Measurements from ENCODE around the gene NMNAT3. TPM values are rescaled to one million over a fixed set of nuclear protein-coding genes. Genes with fewer than 3 reads are reported as not detected.
"Not testable (repeated sequence)": the region's sequence is repeated elsewhere in the genome, so short reads cannot be mapped to it uniquely, and the experiment has no call there.

The NMNAT3 gene
- total RNA-seq, 1 donor from 2014 or later: 0.86 TPM

DNA sequence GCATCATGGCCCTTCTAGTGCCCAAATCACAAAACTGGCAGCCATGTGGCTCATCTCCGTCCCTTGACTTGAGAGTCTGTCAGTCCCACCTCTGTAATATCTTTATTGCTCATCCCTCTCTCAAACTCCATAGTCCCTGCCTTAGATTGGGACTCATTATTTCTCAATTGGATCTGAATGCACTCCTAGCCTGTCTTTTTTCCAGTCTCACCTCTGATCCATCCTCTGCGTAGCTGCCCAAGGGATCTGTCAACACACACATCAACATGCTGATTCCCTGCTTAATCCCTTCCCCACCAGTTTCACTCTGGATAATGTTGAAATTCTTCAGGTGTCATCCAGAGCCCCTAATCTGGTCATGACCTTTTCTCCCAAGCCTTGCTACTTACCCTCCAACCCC lies 39.3 kb downstream of the NMNAT3 start:
- DNase-seq (ENCODE audit: low read depth, low spot score): no peak

DNA sequence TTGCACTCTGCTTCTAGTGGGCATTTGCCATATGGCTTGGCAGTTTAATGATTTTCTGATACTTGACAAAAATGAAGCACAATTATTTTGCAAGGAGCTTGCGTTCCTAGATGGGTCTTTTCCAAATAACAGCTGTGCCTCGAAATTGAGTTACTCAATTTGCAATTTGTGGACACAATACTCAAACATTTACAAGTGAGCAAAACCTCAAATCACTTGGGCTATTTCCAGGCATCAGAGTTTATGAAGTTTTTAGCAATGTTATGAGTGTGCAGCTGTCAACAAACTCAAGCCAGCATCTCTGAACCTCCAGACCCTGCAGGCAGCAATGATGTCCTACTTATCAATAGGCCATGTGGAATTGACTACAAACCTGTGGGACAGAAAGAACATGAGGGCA lies 41.3 kb downstream of the NMNAT3 start:
- no peak for DNase-seq (ENCODE audit: low read depth, low spot score)

DNA sequence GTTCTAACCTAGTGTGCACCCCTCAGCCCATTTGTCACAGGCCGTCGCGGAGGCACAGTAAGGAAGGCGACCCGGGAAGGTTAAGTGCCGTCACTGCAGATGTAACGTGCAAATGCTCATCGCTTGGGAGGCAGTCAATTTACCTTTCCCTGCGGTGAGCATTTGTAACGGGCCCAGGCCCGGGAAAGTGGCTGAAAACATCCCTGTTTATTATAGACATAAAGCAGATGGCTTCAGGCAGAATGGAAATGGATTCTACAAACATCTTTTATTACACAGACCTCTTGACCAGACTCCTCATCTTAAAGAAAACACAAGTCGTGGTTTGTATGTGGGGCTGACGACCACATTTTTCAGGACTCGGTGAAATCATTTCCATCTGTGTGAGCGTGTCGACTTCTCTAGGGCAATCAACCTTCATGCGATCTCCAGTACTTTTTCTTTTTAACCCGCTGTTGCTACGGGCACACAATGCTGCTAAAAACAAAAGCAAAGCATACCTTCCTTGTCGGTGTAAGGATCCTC lies 43.6 kb downstream of the NMNAT3 start:
- no peak for DNase-seq (ENCODE audit: low read depth, low spot score)

DNA sequence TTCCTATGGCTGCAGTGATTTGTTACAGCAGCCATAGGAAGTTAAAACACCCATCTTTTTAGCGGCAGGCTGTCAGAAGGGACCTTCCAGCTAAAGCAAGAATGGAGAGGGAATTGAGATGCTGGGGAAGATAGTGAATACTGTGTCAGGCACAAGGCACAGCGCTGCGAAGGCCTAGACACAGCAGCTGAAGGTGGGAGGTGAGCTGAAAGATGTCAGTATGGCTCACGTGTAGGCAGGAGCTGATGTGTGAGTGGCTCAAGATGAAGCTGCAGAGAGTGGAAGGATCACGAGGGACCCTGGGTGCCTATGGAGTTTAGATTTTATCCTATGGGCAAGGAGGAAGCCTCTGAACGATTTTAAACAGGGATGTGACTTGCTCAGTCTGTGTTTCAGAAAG lies 44.3 kb downstream of the NMNAT3 start:
- DNase-seq (ENCODE audit: low read depth, low spot score): no peak

DNA sequence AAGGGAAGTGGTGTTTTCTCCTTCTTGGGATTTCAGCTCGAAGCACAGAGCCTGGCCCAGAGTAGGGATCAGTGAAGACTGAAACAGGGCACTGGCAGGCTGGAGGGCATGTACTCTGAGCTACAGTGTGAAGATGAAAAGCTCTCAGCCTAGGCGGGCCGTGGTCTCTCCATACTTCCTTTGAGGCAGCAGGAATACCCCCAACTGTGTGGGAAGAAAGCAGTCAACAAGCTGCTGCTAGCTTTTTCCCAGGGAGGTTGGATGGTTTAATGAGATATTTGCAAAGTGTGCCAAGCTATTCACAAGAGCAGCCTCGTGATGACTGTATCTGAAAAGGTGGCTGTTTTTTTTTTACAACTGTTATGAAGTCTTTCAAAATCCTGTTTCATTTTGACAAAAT lies 47.2 kb downstream of the NMNAT3 start:
- no peak for DNase-seq (ENCODE audit: low read depth, low spot score)

DNA sequence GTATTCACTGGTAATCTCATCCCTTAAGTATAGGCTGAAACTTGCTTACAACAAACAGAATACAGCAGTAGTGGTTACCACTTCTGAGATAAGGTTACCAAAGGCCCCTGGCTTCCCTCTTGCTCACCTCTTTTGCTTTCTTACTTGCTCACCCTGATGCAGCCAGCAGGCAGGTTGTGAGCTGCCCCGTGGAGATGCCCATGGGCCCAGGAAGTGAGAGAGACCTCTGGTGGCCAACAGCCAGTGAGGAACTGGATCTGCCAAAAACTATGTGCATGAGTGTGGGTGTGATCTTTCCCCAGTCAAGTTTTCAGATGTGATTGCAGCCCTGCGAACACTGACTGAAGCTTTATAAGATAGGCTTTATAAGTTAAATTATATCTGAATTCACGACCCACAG lies 48.7 kb downstream of the NMNAT3 start:
- DNase-seq (ENCODE audit: low read depth, low spot score): no peak

DNA sequence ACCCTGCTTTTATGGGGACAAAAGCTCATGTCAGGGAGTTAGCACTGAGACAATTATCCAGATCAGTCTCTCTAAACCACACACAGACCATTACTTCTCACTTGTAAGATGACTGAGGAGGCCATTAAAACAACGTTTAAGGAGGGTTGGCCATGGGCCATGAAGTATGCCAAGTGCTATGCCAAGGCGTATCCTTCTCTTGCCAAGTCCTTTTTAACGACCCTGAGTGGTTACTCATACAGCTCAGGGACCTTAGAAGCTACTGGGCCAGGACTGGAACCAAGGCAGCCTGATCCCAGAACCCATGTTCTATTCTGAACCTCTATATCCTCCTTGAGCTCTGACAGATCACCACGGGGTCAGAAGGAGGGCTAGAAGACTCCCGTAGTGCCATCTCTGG lies 50.0 kb downstream of the NMNAT3 start:
- no peak for DNase-seq (ENCODE audit: low read depth, low spot score)

DNA sequence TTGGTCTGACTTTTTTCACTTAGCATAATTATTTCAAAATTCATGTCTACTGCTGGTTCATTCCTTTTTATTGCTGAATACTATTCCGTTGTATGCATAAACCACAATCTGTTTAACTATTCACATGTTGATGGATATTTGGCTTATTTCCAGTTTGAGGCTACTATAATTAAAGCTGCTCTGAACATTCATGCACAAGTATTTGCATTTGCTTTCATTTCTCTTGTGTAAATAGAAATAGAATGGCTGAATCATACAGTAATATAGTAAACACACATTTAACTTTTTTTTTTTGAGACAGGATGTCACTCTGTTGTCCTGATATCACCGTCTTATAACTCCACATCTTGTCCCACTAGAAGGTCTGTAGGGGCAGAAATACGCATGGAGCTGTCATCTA lies 57.3 kb downstream of the NMNAT3 start:
- DNase-seq (ENCODE audit: low read depth, low spot score): no peak

DNA sequence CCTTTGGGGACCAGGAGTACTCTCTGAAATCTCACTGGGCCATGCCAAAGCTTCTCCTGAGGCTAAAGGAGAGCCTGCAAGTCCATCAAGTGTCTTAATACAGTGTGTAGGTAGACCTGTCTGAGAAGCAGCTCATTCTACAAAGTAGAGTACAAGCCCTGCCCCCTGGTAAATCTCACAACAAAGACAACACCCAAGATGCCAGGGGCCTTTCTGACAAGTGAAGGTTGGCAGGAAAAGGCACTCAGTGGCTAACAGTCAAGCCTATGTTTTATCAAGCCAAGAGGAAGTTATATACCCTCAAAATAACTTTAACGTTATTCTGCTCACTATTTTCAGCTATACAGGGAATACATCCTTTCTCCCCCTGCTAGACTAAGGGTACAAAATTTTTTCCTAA lies 58.3 kb downstream of the NMNAT3 start:
- DNase-seq (ENCODE audit: low read depth, low spot score): no peak

DNA sequence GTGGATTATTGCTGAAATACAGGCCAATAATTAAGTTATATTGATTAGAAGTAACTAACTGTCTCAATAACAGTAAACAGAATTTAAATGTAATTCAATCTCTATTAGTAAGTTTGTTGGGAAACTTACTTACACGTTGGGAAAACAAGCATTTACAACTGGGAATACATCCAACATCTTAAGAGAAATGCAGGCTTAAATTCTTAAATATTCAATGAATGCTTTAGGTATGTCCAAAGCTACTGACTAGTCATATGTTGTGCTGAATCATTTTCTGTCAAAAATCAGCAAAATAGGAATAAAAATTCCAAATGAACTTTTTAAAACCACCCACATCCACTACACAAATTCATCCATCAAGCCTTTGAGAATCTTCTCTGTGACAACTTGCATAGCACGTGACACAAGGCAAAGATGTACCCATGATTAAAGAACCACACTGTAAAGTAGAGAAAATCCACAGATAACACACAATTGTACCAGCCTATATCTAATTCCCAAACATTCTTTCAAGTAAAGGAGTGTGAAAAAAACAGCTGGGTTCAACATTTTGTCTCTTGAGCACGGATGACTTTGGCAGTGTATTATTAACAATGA lies 60.0 kb downstream of the NMNAT3 start:
- no peak for DNase-seq (ENCODE audit: low read depth, low spot score)

DNA sequence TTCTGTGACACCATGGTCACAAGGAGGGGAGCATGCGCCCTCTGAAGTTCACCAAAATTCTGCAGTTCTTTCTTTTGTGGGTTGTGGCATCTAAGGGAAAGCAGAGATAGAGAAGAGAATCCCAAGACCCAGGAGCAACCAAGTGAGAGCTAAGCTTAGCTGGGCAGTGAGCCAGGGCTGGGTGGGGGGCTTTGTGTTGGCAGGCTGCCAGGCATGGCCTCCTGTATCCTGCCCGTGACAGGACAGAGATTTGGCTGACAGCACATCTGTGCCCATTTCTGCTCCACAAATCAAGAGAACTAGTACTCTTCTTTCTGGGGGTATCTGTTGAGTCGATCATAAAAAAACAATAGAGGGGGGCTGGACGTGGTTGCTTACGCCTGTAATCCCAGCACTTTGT lies 66.2 kb downstream of the NMNAT3 start:
- no peak for DNase-seq (ENCODE audit: low read depth, low spot score)

DNA sequence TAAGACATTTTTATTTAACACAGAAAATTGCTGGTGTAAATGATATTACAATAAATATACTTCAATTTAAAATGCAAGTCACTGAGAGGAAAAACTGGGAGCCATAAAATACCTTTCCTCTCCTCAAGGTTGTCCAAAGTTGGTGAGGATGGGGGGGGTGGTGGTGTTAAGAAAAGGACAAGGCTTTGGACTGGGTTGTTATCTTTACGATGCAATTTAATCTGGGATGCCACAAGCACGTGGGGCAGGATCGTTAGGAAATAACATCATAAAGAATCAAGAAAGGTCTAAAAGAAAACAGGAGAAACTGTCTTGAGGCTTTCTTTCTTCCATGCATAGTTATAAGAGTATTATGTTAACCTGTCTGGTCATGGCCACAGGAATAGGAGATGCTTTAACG lies 66.9 kb downstream of the NMNAT3 start:
- no peak for DNase-seq (ENCODE audit: low read depth, low spot score)

DNA sequence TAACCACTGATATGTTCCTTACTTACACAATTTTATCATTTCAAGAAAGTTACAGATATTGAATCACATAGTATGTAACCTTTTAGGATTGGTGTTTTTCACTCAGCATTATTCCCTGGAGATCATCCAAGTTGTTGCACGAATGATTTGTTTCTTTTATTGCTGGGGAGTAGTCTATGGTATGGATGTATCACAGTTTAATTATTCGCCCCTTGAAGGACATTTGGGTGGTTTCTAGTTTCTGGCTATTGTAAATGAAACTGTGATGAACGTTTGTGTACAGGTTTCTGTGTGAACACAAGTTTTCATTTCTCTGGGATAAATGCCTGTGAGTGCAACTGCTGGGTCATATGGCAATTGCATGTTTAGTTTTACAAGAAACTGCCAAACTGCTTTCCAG lies 68.8 kb downstream of the NMNAT3 start:
- DNase-seq (ENCODE audit: low read depth, low spot score): no peak

DNA sequence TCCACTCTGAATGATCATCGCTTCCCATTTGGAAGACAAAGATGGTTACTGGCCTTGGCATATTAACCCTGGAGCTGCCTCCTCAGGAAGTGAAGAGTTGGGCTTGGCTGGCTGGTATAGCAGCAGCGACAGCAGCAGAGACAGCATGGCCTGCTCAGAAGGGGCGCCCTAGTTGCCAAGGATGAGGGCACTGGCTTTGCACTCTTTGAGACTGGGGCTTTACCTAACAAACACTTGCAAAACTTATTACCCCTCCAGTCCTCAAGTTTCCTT lies 69.7 kb downstream of the NMNAT3 start:
- no peak for DNase-seq (ENCODE audit: low read depth, low spot score)

DNA sequence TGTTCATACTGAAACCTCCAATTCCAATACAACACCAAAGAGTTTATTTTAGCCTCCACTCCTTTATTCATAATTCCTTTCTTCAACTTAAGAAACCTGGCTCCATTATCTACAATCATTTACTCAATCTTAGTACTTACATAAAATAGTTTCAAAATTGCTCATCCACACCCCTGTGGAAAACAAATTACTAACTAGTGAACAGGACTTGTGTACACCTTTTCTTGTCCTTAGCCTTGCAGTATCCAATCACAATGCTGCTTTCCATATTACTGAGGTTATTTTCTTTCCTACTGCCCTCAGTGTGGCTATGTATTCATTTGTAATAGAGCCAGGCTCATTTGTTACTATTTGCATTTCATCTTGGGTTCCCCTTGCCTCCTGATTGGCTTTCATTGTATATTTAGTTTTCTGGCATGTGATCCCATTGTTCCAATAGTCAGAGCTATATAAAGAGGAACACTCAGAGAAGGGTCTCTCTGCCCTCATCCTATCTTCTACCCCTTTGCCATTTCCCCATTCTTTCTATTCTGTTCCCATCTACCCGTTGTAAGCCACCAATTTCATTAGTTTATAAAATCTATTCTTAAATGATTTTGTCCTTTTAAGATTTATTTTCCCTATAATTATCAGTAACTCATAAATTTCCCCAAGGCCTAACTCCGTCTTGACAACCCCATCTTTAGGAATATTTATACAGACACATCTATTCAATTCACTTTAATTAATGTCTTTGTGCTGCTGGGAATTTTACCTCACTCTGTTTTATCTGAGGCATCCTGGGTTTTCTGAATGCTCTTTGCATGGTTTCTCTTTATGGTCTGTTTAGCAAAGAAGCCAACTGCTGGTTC lies 70.3 kb downstream of the NMNAT3 start:
- DNase-seq (ENCODE audit: low read depth, low spot score): no peak

DNA sequence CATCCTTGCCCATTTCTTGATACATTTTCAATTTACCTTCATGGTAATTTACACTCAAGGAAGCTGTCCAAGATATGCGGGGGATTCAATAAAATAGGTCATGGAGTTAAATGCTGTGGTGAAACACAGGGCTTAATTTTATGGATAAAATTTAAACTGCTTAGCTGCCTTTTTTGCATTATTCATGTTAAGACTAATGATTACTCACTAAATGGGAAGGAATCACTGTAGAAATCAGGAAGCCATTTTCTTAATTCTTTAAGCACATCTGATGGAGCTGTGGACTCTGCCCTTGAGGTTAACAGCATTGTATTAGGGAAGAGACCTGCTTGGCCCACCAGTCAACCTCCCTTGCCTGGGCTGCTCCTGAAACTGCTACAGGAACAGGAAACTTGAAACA lies 75.8 kb downstream of the NMNAT3 start:
- DNase-seq (ENCODE audit: low read depth, low spot score): no peak

DNA sequence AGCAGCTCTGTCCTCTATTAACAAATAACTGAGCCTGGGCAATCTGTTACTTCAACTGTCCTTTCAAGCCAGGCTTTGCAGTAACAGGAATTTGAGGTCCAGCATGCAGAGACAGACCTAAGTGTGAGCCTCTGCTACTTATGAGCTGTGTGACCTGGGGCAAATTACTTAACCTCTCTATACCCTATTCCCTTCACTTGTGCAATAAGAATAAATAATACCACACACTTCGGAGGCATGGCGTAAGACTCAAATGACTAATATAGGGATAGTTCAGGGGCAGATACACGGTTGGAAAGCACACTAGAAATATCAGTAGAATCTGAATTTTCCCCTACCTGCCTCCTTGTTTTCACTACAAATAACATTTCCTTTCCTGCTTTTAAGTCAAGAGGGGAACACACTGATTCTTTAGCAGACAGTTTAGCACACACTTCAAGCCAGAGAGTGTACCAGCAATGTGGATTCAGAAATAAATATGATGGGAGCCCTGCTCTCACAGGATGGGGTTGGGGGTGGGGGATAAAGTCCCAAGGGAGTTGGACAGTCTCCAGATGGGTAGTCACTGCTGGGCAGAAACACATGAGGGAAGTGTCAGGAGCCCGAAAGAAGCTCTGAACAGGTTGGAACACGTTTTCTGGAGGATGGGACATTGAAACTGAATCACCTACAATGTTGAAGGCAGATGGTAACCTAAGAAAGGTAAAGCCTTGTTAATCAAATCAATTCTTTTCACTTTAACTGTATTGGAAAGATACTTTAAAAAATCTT lies 76.4 kb downstream of the NMNAT3 start:
- no peak for DNase-seq (ENCODE audit: low read depth, low spot score)

DNA sequence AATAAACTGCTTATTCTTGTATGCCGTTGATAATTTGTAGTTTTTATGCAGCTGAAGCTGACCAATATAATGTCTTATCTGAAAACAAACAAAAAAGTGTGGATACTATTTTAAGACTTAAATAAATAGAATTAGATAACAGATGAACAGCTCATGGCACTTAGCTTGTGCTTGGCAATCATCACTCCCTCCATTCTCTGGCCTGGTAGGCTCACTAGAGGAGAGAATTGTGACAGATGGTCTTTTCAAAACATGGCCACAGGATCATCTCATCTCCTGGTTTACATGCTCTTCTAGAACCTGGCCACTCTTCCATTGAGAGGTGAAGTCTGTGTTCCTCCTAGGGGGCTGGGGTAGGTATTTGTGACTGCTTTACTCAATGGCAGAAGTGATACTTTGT lies 79.8 kb downstream of the NMNAT3 start:
- no peak for DNase-seq (ENCODE audit: low read depth, low spot score)

DNA sequence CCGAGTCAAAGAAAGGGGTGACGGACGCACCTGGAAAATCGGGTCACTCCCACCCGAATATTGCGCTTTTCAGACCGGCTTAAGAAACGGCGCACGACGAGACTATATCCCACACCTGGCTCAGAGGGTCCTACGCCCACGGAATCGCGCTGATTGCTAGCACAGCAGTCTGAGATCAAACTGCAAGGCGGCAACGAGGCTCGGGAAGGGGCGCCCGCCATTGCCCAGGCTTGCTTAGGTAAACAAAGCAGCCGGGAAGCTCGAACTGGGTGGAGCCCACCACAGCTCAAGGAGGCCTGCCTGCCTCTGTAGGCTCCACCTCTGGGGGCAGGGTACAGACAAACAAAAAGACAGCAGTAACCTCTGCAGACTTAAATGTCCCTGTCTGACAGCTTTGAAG lies 86.6 kb downstream of the NMNAT3 start:
- DNase-seq (ENCODE audit: low read depth, low spot score): not testable (repeated sequence)

DNA sequence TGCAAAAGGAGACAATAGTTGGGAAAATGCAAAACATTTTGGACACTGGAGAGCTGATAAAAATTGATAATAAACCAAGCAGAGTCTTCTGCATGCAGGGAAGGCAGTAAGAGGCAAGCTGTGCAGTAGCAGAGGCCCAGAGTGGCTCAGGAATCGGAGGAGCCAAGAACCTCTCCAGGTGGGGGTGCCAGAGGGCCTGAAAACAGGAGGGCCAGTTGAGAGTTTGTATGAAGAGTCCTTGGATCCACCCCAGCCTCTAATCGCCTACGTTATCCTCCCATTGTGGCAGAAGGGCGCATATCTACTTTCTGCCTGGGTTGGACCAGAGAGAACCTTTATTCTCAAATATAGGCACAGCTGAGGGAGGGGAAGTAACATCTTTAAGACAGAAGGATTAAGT lies 89.3 kb downstream of the NMNAT3 start:
- DNase-seq (ENCODE audit: low read depth, low spot score): no peak

DNA sequence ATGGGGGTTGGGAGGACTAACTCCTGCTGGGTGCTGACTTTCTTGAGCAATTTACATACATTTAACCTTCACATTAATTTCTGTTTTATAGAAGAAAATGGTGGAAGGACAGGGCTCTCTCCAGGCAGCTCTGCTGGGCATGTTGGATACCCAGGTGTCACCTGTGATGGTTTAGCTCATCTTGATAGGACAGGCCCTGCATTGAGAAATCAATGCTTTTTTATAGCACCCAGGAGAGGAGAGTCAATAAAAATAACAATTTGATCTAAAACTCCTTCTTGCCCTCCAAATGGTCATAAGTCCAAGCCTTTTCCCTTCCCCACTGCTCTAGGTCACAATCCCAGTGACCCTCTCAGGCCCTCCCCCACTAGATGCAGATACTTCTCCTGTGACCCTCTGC lies 90.0 kb downstream of the NMNAT3 start:
- no peak for DNase-seq (ENCODE audit: low read depth, low spot score)

DNA sequence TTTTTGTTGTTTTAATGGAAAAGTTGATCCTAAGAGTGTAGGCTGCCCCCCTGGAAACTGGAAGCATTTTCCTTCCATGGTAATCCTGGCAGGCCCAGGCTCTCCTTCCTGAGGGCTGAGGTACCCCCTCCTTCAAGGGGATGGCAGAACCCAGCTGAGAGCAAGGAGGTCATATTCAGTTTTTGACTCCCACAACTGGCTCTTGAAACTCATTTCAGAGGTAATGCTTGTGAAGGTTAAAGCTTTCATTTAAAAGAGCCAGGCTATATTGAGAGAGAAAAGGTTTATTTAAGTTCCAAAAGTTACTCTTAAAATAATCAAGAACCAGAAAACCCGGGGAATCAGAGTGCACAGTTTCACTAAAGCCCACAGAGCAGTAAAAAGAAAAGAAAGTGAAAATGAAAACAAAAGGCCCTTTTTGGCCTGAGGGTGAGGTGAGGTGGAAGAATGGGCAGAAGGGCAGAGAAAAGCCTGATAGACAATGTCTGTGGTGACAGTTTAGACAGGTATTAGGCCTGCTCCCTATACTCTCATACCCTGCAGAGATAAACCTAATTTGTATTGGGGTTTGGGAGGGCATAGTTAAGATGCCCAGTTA lies 91.3 kb downstream of the NMNAT3 start:
- no peak for DNase-seq (ENCODE audit: low read depth, low spot score)
